Right renal pelvis (tissue), 4 donors: Measurements from ENCODE around the gene KCNMA1. TPM values are rescaled to one million over a fixed set of nuclear protein-coding genes. Genes with fewer than 3 reads are reported as not detected.

Experiments used
- DNase-seq, 4 donors: peaks; one replicate each; pipeline ENCODE4 v3.0.0-alpha.2; 2013; ENCODE audit warnings: low read depth in 4 of 4, low spot score in 3 of 4, missing footprints in 1 of 4
- polyA plus RNA-seq, 4 donors: library from polyadenylated mRNA; unstranded; fragments of 120-200 nt; gene quantifications; one replicate each; pipeline ENCODE4 v1.2.1, GENCODE V29; 2013; ENCODE audit not compliant: insufficient read length in 4 of 4

KCNMA1 gene
- polyA plus RNA-seq, 4 donors = 2.9 to 4.8 (median 3.8) TPM

DNA sequence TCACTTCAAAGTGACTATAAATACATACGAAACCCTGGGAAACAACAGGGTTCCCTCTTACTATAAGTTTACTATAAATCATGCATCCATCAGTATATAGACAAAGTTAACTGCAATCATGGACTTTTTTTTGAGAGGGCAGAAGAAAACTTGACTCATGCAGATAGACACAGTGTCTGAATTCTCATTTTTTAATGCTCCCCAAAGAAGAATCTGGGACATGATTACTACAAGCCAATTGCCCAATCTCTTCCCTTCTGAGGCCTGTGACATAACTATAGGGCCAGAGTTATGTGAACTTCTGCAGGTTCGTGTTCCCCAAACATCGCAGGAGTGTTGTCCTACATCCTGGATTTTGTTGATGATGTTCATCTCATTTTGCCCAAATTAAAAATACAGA is 376.5 kb downstream of the KCNMA1 start:
- DNase-seq = no peak

DNA sequence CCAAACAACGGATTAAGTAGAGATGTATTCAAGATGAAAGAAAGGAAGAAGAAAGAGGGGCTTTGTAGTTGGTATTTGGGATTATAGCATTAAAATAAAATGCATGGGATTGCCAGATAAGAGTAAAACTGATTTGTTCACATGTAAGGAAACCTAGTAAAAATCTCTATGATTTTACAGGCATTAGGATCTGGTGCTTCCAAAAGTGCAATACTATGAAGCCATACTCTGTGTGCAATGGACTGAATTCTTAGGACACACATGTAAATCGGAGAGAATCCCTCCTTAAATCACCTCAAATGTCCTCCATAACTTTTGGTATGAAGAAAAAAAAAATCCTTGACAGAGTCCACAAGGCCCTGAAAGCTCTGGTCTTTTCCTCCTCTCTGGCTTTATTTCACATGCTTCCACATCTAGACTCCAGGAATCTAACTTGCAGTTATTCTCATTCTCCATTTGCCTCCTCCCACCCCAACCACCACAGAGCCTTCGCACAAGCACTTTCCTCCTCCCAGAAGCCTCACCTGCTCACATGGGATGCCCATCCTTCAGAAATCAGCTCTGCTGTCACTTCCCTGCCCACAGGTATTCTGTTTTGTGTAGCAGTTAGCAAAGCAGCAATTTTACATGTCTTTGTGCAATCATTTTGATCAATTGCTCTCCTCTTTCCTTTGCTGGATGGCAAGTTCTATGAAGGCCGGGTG is 378.3 kb downstream of the KCNMA1 start:
- no peak for DNase-seq

DNA sequence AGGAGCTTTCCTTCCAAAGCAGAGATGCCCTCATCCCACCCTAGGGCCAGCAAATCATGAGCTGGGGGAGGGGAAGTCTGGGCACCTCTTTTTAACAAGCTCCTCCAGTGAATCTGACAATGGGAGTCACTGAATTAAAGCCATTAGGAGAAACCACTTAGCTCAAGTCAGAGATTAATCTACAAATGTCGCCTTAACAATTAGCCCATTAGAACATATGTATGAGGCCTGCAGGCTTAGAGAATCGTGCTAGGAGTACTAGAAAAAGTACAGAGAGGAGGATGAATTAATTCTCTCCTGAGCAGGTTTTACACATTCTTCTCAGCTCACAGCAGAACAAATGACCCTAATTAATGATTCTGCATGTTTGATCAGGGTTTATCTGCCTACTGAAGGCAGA is 381.3 kb downstream of the KCNMA1 start:
- DNase-seq = no peak

DNA sequence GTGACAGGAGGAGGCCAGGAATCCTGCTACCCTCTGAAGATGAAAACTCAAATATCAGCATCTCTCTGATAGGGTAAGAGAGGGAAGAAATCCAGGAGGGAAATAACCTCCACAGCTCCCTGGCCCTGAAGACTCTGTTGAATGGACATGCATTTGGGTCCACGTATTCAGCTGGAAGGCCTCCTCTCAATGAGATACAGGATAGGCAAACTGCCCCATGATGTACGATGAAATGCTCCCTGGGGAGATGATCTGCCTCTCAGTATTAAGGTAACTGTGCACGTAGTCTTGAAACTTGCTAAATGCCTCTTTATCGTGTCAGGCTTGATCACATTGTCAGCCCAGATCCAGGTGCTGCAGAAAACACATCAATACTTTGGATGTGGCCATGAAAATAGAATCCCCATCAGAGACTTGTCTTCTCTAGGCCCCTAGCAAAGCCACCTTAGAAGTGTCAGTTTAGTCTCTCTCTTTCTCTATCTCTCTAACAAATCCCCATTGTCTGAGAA is 384.0 kb downstream of the KCNMA1 start:
- DNase-seq = no peak

DNA sequence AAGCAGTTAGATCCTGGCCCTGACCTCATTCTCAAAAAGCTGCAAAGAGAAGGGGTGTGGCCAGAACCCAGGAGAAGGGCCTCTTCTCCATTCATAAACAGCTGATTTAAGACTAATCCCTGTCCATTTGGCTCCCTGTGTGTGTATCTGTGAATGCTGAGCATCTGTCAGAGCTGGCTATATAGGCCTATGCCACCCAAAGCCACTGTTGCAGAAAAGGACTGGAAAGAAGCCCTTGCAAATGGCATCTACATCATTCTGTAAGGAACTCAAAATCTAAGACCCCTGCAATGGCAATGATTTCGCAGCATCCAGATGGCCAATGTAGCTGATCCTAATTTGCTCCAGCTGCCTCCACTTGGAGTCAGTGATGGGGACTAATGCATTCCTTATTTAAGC is 384.5 kb downstream of the KCNMA1 start:
- DNase-seq = no peak

DNA sequence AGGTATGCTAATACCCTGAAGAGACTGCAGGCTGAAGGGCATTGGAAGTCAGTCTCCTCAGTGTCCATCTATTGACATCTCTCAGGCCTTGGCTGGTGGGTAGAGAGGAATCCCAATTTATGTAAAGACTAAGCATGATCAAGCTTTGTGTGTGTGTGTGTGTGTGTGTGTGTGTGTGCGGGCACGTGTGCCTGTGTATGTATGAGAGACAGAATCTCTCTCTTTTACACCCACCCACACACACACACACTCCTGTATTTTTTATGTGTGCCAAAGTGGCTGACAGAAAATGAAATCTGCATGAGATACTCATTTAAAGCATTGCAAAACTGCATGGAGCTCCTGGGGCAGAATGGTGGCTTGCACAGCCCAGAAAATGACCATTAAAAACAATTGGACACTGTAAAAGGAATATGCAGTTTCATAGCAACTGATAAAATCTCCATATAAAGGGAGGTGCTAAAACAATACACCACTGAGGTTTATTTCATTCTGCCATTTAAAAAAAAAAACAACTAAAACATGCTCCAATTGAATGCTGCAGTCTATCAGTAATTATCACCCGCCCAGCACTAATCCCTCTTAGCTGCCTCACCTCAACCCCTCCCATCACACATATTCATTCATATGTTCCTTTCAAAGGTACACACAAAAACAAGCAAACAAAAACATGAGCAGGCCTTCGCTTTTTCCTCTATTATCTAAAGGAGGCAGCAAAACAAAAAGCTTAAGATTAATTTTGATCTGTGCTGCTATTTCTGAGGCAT is 385.0 kb downstream of the KCNMA1 start:
- no peak for DNase-seq

DNA sequence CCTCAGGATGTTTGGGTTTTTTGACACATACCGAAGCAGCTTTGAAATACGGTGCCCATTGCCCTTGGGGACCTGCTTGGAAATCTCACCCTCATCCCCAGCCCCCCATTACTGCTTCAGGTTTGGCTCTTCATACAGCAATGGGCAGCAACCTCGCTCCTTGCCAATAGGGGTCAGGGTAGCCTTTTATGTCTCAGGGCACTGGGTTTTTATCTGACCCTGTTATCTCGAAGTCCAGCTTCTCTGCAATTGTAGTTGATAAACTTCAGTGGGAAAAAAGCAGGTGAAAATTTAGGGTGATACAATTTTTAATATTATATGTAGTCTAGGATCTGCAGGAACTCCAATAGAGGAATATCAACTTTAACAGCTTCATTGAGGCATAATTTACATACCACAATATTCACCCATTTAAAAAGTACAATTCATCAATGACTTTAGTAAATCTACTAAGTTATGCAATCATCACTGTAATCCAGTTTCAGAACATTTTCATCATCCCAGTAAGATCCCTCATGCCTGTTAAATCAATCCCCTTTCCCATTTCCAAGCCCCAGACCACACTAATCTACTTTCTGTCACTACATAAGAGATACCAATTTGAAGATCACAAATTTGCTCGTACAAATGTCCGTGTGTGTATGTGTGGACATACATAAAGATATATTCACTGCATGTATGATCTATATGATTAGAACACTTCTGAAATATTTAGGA is 386.2 kb downstream of the KCNMA1 start:
- DNase-seq = no peak

DNA sequence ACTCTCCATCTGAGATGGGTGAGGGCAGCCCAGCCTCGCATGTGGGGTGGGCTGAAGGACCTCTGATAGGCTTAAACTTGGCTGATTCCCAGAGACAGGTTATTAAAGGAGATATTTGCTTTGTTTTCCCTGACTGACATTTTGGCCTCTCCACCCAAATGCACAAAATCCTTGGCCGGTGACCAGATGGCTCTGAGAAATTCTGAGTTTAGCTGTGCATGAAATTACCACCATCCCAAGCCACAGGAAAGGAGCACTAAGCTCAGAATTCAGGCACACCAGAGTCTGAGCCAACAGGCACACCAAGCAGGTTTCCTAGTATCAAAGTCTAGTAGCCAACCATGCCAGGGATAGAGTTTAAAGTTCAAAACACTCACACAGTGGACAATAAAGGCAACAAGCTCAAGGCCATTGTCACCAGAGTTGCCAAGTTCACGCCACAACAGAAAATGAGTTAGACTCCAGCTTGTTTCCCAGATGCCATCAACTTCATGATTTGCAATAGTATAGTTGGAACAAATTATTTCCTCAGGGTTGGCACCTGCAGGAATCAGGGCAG is 387.6 kb downstream of the KCNMA1 start:
- no peak for DNase-seq

DNA sequence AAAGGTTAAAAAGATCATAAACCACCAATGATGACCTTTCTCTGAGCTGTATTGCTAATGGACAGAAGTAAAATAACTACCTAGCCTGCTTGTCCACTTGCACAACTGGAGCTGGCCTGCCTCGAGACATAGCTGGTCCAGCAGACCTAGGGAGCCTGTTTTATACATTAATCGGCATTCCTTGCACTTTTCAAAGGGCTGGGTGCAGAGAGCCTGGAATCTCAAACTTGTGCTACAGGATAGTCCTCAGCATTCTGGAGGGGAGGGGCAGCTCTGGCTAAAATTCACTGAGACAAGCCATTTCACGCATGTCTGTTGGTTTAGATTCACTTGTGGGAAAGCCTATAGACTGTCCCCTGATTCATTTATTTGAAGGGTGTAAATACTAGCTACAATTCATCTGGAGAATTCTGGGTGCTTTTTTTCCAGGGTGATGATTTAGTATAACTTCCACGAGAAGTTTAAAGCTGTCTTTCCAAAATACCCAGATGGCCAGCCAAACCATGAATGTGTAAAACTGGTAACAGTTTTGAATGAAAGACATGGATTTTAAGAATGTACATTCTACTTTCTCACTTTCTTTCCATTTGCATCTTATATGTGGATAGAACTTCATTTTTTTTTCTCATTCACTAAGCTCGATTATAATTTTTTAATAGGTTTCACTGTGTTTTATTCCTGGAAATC is 389.4 kb downstream of the KCNMA1 start:
- no peak for DNase-seq

DNA sequence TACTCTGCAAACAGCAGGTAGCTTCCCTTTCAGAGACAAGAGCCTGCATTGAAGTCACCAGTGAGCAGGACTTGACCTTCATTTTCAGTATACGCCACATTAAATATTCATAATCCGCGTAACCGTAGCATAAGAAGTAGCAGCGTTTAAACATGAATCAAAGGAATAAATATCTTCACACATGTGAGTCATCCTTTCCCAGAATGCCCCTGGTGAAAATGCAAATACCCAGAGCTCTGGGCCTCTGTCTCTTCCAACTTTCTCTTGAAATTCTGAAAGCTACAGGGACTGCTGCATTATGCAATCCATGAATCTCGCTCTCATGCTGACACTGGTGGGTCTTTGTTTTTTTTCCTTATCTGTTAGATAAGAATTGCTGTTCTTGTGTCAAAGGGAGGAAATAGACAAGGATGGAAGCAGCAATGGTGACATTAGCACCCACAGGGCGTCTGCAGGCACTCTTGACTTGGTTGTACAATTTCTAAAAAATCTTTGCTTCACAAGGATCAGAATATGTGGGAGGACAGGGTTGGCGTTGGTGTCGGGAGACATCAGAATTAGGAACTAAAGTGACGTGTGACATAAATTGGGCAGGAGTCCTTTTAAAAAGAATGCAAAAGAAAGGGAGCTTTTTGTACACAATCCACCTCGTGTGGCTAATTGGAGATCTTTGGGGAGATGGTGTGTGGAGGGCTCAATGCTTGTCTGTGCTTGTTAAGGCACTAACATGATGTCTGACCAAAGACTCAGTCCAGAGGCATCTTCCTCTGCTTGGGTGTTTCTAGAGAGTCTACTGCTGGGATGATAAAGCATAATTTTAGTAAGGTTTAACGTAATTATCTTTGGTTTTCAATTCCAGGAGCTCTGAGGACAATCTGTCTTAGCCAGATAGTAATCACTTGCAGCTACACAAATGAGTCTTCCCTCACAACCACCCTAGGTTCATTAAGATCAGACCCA is 390.3 kb downstream of the KCNMA1 start:
- no peak for DNase-seq

DNA sequence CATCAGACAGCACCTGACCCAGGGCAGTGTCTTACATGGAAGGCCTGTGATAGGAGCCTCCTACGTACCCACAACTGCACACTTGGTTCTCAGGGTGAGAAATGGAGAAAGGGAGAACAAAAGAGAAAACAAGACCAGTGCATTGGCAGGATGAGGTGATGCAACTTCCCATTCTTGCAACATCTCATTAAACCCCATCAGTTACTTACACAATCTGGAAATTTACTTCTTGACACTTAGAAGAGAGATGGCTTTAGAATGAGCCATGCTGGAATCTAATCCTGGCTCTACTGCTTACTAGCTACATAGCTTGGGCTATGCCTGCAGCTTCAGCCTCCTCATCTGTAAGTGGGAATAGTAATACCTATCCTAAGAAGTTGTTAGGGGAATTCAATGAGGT is 391.7 kb downstream of the KCNMA1 start:
- no peak for DNase-seq

DNA sequence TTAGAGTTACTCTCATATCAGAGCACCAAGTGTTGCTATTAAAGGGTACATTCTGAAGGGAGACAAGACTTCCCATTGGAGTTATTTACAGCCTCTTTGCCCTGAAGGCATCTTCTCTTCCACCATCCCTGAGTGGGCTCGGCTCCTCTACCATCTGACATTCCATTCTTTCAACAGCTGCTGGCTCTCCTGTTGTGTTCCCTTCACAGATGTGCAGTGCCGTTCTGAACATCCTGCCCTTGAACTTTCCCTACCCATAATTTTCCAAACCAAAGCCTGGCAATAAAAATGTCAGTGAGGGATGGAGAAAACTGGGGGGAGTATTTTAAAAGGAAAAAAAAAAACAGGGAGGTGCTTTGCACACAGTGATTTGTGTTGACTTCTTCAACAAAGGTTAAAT is 392.9 kb downstream of the KCNMA1 start:
- DNase-seq = peak in 2 of 4 donors; percentile 46 to 49

DNA sequence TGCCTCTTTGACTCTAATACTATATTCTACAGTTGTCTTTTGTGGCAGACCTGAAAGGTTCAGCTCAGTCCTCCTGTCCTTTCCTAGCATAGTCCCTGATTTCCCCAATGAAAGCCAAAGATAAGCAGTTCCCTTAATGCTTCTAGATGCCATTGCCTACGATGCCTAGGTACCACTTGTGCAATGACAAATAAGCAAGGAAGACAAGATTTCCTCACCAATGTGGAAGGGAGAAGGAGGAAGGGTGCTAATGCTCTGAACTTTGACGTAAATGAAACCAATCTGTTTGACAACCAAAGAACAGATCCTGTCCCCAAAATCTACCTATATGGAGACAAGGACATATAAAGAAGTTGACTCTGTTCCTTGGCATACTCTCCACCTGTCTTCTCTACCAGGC is 393.3 kb downstream of the KCNMA1 start:
- DNase-seq = no peak

DNA sequence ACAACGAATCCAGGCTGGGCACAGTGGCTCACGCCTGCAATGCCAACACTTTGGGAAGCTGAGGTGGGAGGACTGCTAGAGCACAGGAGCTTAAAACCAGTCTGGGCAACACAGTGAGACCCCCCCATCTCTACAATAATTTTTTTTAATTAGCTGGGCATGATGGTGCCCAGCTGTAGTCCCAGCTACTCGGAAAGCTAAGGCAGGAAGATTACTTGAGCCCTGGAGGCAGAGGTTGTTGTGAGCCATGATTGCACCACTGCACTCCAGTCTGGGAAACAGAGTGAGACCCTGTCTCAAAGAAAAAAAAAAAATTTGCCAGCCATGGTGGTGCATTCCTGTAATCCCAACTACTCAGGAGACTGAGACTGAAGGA is 396.3 kb downstream of the KCNMA1 start:
- DNase-seq = no peak

DNA sequence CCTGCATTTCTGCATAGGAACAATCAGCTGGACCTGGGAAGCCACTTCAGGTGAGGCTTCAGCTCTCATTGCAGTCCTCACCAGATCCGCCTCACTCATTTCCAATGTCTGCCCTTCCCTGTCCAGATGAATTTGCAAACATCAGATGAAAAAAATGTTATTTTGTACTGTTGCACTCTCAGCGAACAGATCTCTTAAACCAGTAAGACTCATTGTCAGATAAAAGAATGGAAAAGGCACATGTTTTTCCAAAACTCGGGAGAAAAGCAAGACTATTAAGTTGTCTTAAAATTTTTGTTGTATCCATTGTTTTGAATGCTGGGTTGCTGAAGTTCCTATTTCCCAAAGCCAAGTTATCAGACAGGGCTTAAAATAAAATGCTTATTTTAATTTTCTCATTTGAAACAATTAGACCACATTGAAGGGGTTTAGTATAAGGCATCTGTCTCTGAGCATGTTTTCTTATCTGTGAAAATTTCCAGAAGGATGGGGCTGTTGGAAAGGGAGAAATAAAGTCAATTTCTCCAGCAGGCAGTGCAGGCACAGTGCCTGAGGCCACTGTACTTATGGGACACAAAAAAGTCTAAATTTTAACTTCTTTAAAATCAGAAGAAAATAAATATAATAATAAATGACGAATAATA is 396.8 kb downstream of the KCNMA1 start:
- no peak for DNase-seq

DNA sequence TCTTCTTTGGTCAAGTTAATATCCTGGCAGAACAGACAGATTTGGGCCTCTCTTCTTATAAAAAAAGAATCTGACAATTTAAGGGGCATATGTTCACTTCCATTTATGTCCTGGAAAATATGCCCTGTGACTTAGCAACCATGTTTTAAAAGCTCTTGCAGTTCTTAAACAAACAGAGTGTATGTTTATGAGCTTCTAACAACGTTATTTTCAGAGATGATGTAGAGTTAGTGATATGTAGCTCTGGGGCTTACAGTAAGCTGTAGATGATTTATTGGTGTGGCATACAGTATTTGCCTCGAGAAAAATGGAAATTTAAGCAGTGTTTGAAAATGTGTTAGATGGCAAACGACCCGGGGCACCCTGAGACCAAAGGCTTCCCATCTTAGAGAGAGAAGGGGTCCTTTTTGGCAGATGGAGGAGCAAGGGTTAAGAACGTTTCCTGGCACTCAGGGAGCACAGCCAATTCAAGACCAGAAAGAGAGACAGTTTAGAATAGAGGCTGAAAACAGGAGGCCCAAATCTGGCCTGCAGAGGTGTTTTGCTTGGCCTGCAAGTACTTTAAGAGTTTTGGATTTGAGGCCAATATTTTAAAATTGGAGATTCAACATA is 397.5 kb downstream of the KCNMA1 start:
- no peak for DNase-seq

DNA sequence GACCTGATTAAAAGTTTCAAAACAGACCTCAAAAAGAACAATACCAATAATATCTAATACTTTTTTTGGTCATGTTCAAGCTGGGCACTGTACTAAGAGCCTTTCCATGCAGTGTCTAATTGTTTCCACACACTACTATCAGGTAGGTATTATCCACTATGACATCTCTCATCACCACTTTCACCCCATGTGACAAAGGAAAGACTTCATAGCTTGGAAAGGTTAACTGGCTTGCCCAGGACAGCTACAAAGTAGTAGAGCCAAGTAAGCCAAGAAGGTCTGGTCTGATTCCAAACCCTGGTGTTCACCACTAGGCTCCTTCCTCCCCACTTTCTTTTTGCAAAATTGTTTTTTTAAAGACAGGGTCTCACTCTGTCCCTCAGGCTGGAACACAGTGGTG is 400.5 kb downstream of the KCNMA1 start:
- DNase-seq = no peak

DNA sequence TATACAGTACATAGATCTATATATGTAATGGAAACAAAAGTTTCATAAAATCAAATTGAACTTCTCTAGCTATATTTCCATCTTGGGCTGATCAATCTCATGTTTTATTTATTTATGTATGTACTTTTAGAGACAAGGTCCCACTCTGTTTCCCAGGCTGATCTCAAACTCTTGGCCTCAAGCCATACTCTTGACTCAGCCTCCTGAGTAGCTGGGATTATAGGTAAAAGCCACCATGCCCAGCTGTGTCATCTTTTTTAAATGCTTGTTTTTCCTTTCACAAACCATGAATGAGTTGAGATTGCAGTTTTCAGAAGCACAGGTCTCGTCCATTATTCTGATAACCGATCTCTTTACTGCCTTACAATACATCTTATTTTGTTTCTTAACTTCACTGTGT is 400.9 kb downstream of the KCNMA1 start:
- DNase-seq = no peak

DNA sequence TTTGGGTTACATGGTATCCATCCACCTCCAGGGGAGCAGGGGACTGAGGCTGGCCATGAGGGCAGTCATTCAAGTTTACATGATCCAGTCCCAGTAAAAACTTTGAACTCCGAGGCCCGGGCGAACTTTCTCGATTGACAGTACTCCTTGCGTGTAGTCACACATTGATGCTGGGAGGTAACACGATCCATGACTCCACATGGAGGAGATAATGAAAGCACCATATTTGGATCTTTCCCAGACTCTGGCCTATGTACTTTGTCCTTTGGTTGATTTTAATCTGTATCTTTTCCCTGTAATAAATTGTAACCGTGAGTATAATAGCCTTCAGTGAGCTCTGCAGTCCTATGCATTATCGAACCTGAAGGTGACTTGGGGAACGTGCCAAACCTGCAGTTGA is 401.6 kb downstream of the KCNMA1 start:
- DNase-seq = no peak
